K562 (cell line): Measurements from ENCODE around the gene TMEM151A.

ENCODE experiments used
- ZBTB43 ChIP-seq: sonication (generic); formaldehyde crosslinking; IDR thresholded peaks from 2 replicates; pipeline ENCODE4 v1.8.0; 2023; ENCODE audit warnings: mild to moderate bottlenecking, missing genetic modification reagents
- TF ChIP-seq, protein P1 (sequence below): sonication (generic); formaldehyde crosslinking; IDR thresholded peaks from 2 replicates; pipeline ENCODE4 v1.8.1; 2023; ENCODE audit warnings: mild to moderate bottlenecking, missing genetic modification reagents

DNA sequence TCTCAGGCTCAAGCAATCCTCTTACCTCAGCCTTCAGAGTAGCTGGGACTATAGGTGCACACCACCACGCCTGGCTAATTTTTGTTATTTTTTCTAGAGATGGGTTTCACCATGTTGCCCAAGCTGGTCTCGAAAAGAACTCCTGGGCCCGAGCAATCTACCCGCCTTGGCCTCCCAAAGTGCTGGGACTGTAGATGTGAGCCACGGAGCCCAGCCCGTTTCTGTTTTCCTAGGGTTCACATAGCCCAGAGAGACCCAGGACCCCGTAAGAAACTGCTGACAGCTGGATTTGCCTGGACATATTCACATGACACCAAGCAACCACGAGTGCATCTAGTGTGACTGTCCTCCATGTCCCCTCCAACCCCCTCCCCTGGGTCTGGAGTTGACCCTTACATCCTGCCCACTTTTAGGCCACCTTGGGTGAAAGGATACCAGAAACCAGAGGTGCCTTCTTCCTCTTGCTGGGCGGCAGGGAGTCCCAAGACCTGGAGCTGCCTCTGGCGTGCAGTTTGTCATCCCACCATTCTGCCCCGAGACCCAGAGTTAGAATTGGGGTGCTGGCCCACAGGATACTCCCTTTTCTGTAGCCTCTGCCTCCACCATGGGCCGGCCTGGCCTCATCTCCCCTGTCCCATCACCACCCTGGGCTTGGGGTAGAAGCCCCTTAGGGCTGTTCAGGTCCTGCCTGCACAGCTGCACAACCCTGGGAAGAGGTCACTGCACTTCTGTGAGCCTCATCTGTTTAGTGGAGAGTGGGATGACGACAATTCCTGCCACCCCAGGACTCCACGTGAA, 48.2 kb downstream of the TMEM151A start:
- no peak for TF ChIP-seq ZBTB43 (CRISPR knock-in tag)
- TF ChIP-seq, protein P1, sequence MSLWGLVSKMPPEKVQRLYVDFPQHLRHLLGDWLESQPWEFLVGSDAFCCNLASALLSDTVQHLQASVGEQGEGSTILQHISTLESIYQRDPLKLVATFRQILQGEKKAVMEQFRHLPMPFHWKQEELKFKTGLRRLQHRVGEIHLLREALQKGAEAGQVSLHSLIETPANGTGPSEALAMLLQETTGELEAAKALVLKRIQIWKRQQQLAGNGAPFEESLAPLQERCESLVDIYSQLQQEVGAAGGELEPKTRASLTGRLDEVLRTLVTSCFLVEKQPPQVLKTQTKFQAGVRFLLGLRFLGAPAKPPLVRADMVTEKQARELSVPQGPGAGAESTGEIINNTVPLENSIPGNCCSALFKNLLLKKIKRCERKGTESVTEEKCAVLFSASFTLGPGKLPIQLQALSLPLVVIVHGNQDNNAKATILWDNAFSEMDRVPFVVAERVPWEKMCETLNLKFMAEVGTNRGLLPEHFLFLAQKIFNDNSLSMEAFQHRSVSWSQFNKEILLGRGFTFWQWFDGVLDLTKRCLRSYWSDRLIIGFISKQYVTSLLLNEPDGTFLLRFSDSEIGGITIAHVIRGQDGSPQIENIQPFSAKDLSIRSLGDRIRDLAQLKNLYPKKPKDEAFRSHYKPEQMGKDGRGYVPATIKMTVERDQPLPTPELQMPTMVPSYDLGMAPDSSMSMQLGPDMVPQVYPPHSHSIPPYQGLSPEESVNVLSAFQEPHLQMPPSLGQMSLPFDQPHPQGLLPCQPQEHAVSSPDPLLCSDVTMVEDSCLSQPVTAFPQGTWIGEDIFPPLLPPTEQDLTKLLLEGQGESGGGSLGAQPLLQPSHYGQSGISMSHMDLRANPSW (CRISPR knock-in tag), result no peak
